Measurements from ENCODE around the gene FAU. TPM values are rescaled to one million over a fixed set of nuclear protein-coding genes. Genes with fewer than 3 reads are reported as not detected.
A peak's percentile ranks its signal among the peaks of the same experiment; 100 is the strongest.

FAU gene
- total and polyA plus RNA-seq, 12 donors = 536 to 1,540 (median 635) TPM

- no peak for TF ChIP-seq CTCF (IDR thresholded peaks at IDR 0.05)
- H3K4me3 ChIP-seq = peak within 1 kb of the TSS; percentile 75 to 94 (median 86)
- intact Hi-C loops (cut with DNase I) = loop anchor here in 4 of 10 donors (1.0 to 5.0 kb wide), 4 partner anchors 12 to 739 kb away; partner anchors contain the start of genes CDCA5 (in 2 of the 4), ZFPL1 (in 2 of the 4), ARL2 (in 1 of the 4) and RPS6KA4 (in 1 of the 4)
- H3K9me3 ChIP-seq = no peaks in the 10 kb centered on the region
- DNase-seq (peak; percentile 83 to 90), ATAC-seq (peak; percentile 94 to 96 (median 95))
- WGBS, 2 donors = 0 to 1% methylated on average over 51 to 52 of the region's 52 CpGs
- H3K27me3 ChIP-seq = no peaks in the 10 kb centered on the region
- H3K36me3 ChIP-seq = peaks cover 0 to 32% (median 2%) of the 10 kb centered on the region in 9 donors
- H3K4me1 ChIP-seq = peaks cover 4 to 31% (median 18%) of the 10 kb centered on the region in 9 donors
- H3K27ac ChIP-seq = peak within 1 kb of the TSS; percentile 67 to 96 (median 93)
These were observed 25.7 kb downstream of the FAU start, which contains the start of gene VPS51 for GRCh38 chr11:65095974-65096806. VPS51 (plus strand) TSS chr11:65096214; CDS start chr11:65096251, 37 bp downstream.

- 69 to 78% methylated on average over 22 of the region's 22 CpGs for WGBS, 2 donors
- no peak for TF ChIP-seq CTCF (IDR thresholded peaks at IDR 0.05)
- DNase-seq = no peak
These were observed 26.5 kb downstream of the FAU start for GRCh38 chr11:65095427-65095826.

GRCh38 chr11:65090628-65091027 lies 31.3 kb downstream of the FAU start:
- DNase-seq = no peak
- Histone ChIP-seq H3K9me3 (no peaks in the 10 kb centered on the region), H3K4me3 (no peak overlapping the region), H3K36me3 (peaks cover 0 to 44% (median 17%) of the 10 kb centered on the region in 9 donors), H3K27me3 (no peaks in the 10 kb centered on the region), H3K4me1 (peaks cover 0 to 6% (median 2%) of the 10 kb centered on the region in 9 donors), H3K27ac (no peak overlapping the region)
- no peak for ATAC-seq
- intact Hi-C loops (cut with DNase I) = no loop called here
- WGBS, 2 donors = 97 to 98% methylated on average over 4 of the region's 4 CpGs
- no peak for TF ChIP-seq CTCF (IDR thresholded peaks at IDR 0.05)

More at GRCh38 chr11:65095427-65095826, 26.5 kb downstream of the FAU start:
- Histone ChIP-seq H3K4me3 (peak overlapping the region in 9 of 10 donors; percentile 75 to 94 (median 86)), H3K36me3 (peaks cover 0 to 28% (median 2%) of the 10 kb centered on the region in 9 donors), H3K27me3 (no peaks in the 10 kb centered on the region), H3K27ac (peak overlapping the region; percentile 67 to 96 (median 93)), H3K4me1 (peaks cover 4 to 26% (median 16%) of the 10 kb centered on the region in 9 donors), H3K9me3 (no peaks in the 10 kb centered on the region)
- ATAC-seq = peak in 2 of 8 donors; percentile 3 to 38
- intact Hi-C loops (cut with DNase I) = loop anchor here in 3 of 10 donors (5.0 kb wide), 3 partner anchors 68 to 738 kb away; partner anchors contain the start of genes ARL2 (in 1 of the 3), RPS6KA4 (in 1 of the 3) and SNX15 (in 1 of the 3)

- DNase-seq (no peak), ATAC-seq (no peak)
- peaks cover 5 to 14% (median 11%) of the 10 kb centered on the region in 9 donors for H3K4me1 ChIP-seq
- H3K36me3 ChIP-seq = peaks cover 0 to 52% (median 17%) of the 10 kb centered on the region in 9 donors
- intact Hi-C loops (cut with DNase I) = loop anchor here in 3 of 10 donors (5.0 to 10.0 kb wide), 3 partner anchors 42 to 165 kb away; partner anchors contain the start of genes ARL2 (in 1 of the 3) and PPP2R5B (in 1 of the 3)
- H3K9me3 ChIP-seq = no peaks in the 10 kb centered on the region
- no peaks in the 10 kb centered on the region for H3K27me3 ChIP-seq
- H3K4me3 ChIP-seq = no peak overlapping the region
- TF ChIP-seq CTCF (IDR thresholded peaks at IDR 0.05) = no peak
- H3K27ac ChIP-seq = no peak overlapping the region
- 94 to 95% methylated on average over 4 of the region's 4 CpGs for WGBS, 2 donors
These were observed 32.3 kb downstream of the FAU start for GRCh38 chr11:65089621-65090020.
